Stimulated activated CD4-positive, alpha-beta T cell treated with anti-CD3 and anti-CD28 coated beads, Interleukin-1b, Interleukin-23, amount 100 ng/mL, for 24 hours (primary cell): Measurements from ENCODE around the gene NRIP3.
A peak's percentile ranks its signal among the peaks of the same experiment; 100 is the strongest.
"Not testable (repeated sequence)": the region's sequence is repeated elsewhere in the genome, so short reads cannot be mapped to it uniquely, and the experiment has no call there.

Experiments used
- DNase-seq, 4 experiments: peaks; one replicate each; pipeline ENCODE4 v3.0.0-alpha.2; 2020; ENCODE audit warnings: low read depth in 4 of 4, low spot score in 1 of 4

Gene NRIP3

GRCh38 chr11:8973121-8973520 is 30.7 kb downstream of the NRIP3 start:
- no peak for DNase-seq

GRCh38 chr11:8971924-8972316 is 31.9 kb downstream of the NRIP3 start:
- no peak for DNase-seq

DNA sequence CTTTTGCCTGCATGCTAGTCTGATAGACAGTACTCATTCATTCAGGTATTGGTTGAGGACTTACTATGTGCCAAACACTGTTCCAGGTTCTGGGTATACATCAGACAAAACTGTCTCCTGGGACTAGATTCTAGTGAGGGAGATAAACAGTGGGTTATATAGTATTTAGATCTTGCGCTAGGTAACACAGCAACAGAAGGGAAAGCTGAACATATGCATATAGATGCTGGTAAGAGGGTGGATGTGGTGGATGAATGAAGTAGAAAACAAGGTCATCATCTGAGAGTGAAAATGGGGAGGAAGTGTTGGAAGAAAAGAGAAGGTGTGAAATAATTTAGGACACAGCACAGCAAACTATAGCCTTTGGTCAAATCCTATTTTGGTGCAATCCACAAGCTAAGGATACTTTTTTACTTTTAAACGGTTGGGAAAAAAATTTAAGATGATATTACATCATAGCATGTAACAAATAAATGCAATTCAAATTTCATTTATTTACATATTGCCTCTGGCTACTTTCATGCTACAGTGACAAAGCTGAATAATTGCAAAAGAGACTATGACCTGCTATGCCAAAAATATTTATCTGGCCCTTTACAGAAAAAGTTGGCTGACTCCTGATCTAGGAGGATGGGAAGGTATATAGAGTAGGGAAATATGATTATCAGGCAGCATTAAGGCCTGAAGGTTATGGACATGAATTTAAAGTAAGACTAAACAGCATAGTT is 32.4 kb downstream of the NRIP3 start:
- no peak for DNase-seq

DNA sequence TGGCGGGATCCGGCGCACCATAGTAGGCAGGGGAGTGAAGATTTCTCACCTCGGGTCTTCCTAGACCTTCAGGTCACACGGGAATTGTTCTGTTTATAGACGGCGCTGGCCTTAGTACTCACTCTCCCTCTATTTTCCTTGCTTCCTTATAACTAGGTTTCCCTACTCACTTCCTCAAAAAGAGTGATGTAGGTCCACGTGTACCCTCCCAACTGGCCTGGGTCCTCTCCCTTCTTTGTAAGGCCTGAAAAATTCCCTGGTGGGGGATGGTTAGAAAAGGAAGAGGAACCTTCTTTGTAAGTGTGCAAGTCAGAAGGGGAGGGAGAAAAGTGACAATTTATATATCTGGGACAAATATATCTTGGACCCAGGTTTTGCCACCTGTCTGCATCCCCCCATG is 36.6 kb downstream of the NRIP3 start:
- DNase-seq = no peak

DNA sequence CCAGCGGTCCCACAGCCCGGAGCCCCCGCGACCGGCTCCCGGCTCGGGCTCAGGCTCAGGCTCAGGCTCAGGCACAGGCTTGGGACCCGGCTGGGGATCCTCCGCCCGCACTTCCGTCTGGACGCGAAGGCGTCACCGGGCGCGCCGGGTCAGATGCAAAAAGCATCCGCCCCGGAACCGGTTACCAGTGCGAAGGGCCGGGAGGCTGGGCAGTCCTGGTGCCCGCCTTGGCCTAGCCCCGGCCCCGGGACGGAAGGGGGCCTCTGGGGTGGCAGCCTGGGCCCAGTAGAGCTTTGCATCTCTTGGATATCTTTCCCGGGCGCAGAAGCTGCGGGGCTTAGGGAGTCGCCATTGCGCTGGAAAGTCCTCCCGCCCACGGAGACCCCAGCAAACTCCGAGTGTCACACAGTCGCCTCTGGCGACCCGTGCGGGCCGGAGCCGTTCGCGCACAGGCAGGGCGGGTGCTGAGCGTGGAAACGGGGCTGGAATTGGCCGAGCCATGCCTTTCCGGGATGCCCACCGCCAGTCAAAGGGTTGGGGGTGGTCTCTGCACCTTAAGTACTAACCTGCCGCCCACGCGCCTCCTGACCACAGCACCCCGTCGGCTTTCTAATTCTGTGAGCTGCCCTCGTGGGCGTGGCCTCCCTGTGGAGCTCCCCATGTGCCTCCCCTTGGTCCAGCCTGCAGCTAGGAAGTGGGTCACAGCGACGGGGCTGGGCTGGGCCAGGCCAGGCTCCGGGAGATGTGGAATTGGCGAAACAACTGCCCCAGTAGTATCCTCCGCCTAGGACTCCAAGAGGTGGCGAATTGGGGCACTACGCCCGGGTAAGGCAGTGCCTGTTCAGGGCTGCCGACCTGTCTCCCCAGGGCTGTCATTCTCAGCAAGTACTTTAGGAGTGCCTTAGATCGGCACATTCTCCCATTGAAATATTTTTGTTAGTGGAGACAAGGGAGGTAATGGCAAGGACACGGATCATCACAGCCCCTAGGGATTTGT is 39.2 kb downstream of the NRIP3 start, which contains the start of gene TMEM9B:
Gene TMEM9B, minus strand, starts transcription at position 119 of the 997 bp plus-strand sequence. CDS start 129 bp downstream, outside the sequence.
- DNase-seq = peak; percentile 50 to 81 (median 70)

- peak; percentile 57 to 73 (median 64) for DNase-seq
These were observed 40.1 kb downstream of the NRIP3 start for GRCh38 chr11:8963569-8964323.

GRCh38 chr11:8962841-8963240 is 41.0 kb downstream of the NRIP3 start:
- no peak for DNase-seq

GRCh38 chr11:8961401-8961800 is 42.4 kb downstream of the NRIP3 start:
- DNase-seq = no peak

DNA sequence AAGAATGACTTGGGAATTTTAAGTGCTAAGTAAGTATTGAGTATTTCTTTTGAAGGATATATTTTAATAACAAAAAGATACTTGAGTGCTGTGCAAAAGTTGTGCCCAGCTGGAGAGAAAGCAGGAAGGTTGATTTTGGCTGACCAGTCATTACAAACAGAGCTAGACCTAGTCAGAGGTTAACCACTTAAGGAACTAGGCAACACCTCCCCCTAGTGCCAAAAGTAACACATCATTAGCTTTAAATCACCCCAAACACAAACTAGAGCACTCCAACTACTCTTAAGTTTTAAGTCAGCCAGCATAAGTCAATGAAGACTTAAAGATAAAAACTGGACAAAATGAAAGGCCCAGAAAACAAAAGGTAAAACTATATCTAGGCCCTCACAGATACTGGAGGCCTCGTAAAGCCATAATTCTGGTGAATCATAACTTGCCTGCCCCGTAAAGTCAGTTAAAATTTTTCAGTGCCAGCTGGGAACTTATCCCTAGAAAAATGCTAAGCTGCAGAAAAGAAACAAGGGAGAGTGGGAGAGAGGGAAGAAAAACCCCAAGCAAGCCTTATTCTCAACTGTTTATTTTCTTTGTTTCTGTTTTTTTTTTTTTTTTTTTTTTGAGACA is 44.1 kb downstream of the NRIP3 start:
- no peak for DNase-seq

DNA sequence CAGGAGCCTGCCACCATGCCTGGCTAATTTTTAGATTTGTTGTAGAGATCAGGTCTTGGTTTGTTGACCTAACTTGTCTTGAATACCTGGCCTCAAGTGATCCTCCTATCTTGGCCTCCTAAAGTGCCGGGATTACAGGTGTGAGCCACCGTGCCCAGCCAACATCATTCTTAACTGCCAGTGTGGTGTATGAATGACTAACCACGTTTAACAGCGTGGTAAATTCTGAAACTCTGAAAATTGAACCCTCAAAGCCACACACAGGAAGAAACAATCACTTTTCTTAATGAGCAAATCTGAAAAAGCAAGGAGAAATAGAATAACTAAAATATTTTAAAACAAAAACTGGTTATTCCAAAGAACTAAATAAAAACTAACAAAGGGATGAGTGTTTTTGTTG is 46.9 kb downstream of the NRIP3 start:
- no peak for DNase-seq

- no peak for DNase-seq
These were observed 54.9 kb downstream of the NRIP3 start for GRCh38 chr11:8948886-8949285.

GRCh38 chr11:8947230-8947943 is 56.4 kb downstream of the NRIP3 start:
- DNase-seq = no peak

DNA sequence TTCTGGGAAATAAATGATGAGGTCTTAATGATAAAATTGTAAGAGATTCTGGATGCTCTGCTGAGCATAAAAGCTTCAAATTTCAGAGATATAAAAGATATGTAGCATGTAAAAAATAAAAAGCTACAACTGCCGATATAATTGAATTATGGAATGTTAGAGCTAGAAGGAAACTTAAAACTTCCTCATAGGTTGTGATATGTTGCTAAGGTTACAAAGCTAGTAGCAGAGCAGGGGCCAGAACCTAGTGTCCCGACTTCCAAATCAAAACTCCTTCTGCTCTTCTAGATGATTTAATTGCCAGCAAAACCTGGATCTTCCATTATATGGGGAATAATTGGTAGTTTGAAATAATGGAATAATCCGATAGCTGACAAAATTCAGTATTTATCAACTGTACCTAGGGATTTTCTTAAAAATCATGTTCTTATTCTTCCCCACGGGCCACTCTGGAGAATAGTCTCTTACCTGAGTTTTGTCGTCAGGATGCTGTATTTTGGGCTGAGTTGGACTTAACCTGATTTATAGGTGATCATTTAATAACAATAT is 61.2 kb downstream of the NRIP3 start, which contains the start of gene ASCL3:
Gene ASCL3, minus strand, starts transcription at position 499 of the 549 bp plus-strand sequence. CDS start 4,855 bp downstream, outside the sequence.
- no peak for DNase-seq

DNA sequence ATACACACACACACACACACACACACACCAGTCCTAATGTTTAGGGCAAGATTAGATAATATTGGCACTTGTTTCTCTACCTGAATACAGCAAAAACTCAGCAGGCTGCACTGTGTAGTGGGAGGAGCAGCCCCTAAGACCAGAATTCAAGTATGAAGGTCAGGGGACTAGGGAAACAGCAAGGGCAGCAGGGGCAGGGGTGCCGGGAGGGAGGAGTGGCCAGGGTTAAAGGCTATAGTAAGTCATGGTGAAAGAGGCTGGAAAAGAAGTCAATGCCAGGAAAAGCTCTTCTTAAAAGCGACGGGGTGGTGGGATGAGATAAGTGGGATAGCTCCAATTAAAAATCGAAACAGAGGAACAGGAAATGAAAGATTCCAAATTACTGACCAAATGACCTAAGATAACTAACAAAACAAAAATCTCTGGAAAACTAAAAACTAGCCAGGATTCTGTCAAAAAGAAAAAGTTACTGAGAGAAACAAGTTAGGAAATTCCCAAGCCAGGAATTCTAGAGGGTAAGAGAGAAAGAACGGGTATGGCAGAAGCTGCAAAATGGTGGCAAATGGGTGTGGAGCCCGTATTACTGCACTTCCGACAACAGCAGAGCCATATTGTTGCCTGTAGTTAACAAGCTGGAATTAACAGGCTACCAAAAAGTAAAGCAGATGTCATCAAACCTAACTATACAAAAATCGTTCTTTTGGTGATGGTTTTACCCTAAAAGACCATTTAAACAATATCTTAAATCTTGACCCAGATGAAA is 62.3 kb downstream of the NRIP3 start:
- DNase-seq = no peak

GRCh38 chr11:8937659-8938058 is 66.1 kb downstream of the NRIP3 start:
- no peak for DNase-seq

DNA sequence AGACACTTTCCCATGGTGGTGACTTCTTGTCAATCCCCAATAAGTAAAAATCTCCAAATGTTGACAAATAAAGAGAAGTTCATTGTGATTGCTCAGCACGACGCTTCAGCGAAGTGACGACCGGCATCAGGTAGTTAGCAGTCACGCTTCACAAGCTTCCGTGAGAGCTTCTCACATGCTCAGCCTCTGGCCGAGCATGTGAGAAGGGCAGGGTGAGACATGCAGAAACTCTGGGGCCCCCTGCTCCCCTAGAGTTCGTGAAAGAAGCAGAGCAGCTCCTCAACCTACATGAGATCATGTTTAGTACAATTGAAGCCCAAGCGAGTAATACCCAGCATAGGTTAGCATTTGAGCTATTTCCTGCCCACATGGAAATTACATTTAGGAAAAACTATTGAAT is 66.6 kb downstream of the NRIP3 start:
- no peak for DNase-seq

GRCh38 chr11:8935789-8936188 is 68.0 kb downstream of the NRIP3 start:
- not testable (repeated sequence) for DNase-seq

GRCh38 chr11:8934742-8935488 is 68.9 kb downstream of the NRIP3 start:
- no peak for DNase-seq
